Smooth muscle cell of the brain vasculature (primary cell): Measurements from ENCODE around the gene MTOR.
A peak's percentile ranks its signal among the peaks of the same experiment; 100 is the strongest.
"Not testable (repeated sequence)": the region's sequence is repeated elsewhere in the genome, so short reads cannot be mapped to it uniquely, and the experiment has no call there.

ENCODE experiments used
- DNase-seq: peaks from one replicate; pipeline ENCODE4 v3.0.0-alpha.2; 2012; ENCODE audit warnings: low read depth, low spot score

The MTOR gene

GRCh38 chr1:11262171-11263049, at the start of gene MTOR:
Gene MTOR, minus strand, starts transcription at chr1:11262551. Its CDS starts 3,142 bp downstream, at chr1:11259409.
- DNase-seq = peak; percentile 99

- no peak for DNase-seq
These were observed 47.0 kb upstream of the MTOR start for GRCh38 chr1:11309385-11309784.

DNA sequence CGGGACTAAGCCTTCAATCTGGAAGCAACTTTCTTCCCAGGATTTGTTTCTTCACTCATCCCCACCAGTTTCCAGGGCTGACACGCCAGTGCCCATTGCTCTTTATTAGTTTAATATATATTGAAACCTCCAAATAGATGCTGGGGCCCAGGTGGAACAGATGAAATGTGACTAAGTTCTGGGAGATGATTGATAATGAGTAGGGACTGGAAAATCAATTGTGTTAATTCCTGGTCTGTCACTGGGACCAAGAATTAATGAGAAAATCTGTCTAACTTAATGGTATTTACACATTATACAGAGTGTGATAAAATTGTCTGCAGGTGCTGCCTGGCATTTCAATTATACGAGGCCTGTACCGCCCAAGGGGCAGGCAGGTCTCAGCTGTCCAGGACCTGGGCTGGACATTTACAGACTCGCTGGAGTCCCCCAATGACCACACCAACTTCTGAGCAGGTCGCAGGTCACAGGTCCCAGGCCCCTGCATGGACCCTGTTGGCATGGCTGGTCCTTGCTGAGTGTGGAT, 46.4 kb upstream of the MTOR start:
- no peak for DNase-seq

GRCh38 chr1:11307852-11308251, 45.5 kb upstream of the MTOR start:
- DNase-seq = no peak

- DNase-seq = not testable (repeated sequence)
These were observed 43.2 kb upstream of the MTOR start for GRCh38 chr1:11305516-11305915.

GRCh38 chr1:11302366-11302765, 40.0 kb upstream of the MTOR start:
- DNase-seq = no peak

DNA sequence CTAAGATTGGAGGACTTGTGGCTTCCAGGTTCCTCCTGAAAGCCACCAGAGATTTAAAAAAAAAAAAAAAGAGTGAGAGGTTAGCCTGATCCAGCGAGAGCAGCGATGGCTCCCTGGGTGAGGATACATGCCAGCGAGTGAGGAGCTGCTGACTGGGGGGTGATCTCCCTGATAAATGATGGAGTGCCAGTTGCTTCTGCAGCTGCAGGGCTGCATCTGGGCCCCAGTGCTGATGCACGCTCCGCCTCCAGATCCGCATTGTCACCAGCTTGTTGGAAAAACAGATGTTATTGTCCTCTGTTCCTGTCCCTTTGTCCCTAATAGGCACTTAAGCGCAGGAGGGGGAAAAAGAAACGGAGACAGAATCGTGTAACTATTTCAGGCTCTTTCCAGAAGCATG, 39.2 kb upstream of the MTOR start:
- DNase-seq = no peak

DNA sequence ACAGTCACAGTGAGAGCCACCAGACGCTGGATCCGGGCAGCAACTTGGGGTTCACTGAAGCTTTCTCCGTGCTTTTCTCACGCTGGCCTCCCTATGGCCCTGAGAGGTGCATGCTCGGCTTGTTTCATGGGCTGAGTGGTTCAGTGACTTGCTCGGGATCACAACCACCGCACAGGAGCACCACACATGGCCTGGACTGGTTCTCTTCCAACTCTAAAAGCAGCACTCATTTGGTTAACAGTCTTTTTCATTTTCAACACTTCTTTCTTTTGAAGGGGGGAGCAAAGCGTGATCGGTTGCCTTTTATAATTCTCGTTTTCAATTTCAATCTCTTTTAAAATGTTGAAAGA, 36.8 kb upstream of the MTOR start:
- no peak for DNase-seq

DNA sequence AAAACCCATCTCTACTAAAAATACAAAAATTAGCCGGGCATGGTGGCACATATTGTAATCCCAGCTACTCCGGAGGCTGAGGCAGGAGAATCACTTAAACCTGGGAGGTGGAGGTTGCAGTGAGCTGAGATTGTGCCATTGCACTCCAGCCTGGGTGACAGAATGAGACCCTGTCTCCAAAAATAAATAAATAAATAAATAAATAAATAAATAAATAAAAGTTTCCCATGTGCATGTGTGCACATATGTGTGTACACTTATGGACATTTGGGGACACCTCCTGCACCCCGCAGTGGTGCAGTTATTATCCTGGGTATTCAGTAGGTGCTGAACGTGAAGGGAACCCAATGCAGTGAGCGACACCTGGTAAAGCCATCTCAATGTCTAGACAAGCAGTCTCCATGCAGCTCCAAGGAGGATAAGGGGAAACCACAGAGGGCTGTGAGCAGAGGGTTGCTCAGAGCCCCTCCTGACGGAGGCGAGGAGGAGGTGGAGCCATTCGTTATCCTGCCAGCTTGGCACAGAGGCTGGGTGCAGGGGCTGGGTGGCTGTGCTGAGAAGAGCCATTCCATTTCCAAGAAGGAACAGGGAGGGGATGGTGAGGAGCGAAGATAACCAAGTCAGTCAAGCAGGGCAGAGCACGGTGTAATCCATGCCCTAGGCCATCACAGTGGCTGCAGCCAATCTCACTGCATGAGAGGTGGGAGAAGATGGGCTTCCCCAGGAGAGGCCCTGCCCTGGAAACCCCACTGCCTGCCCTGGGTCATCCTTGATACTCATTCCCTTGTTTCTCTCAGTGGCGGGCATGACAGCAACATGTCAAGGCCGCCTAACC, 36.3 kb upstream of the MTOR start:
- no peak for DNase-seq

DNA sequence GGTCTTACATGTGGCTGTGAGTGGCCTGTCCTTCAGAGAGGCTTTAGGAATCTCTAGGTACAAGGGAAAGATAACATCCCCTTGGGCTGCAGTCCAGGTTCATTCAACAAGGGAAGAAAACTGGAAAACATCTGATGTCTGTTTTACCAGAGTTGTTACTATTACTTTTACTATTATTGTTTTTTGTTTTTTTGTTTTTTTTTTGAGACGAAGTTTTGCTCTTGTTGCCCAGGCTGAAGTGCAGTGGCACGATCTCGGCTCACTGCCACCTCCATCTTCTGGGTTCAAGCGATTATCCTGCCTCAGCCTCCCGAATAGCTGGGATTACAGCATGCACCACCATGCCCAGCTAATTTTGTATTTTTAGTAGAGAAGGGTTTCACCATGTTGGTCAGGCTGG, 35.4 kb upstream of the MTOR start:
- DNase-seq = not testable (repeated sequence)

DNA sequence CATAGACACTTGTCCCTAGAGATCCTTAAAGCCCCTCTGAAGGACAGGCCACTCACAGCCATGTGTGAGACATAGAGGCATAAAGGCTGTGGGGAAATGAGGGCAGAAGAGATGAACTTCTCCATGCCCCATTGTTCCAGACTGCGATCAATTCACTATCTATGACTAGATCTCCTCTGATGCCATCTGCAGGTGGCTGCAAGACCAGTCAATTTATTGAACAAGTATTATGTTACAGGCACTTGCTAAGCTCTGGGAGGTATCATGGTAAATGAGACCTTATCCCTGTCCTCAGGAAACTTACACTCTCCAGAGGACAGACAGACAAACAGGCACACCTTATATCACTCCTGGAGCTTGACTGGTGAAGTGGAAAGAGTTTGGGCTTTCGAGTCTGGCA, 33.6 kb upstream of the MTOR start:
- DNase-seq = no peak

GRCh38 chr1:11294951-11295350, 32.6 kb upstream of the MTOR start:
- no peak for DNase-seq

DNA sequence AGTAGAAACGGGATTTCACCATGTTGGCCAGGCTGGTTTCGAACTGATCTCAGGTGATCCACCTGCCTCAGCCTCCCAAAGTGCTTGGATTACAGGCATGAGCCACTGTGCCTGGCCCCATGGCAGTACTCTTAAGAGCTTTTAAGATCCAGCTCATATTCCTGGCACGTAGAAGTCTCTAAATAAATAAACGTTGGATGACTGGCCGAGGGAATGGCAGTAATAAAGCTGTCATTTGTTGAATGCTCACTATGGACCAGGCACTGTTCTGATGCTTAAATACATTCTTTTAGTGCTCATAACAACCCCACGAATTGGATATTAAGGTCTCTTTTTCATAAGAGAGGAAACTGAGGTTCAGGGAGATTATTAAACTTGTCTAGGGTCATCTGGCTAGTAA, 31.5 kb upstream of the MTOR start:
- DNase-seq = no peak

DNA sequence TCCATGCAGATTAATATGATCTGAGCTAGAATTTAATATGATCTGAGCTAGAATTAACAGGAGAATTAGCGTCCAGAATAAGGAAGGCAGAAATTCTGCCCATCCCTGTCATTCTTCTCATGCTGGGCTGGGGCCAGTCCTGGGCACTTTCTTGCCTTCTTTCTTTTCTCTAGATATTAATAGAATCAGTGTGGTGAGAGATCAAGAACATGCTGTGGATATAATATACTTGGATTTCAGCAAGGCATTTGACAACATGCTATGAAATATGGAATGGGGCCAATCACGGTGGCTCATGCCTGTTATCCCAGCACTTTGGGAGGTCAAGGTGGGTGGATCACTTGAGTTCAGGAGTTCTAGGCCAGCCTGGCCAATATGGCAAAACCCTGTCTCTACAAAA, 28.7 kb upstream of the MTOR start:
- no peak for DNase-seq

GRCh38 chr1:11289064-11289463, 26.7 kb upstream of the MTOR start:
- DNase-seq = no peak

- DNase-seq = no peak
These were observed 24.5 kb upstream of the MTOR start for GRCh38 chr1:11286735-11287410.

DNA sequence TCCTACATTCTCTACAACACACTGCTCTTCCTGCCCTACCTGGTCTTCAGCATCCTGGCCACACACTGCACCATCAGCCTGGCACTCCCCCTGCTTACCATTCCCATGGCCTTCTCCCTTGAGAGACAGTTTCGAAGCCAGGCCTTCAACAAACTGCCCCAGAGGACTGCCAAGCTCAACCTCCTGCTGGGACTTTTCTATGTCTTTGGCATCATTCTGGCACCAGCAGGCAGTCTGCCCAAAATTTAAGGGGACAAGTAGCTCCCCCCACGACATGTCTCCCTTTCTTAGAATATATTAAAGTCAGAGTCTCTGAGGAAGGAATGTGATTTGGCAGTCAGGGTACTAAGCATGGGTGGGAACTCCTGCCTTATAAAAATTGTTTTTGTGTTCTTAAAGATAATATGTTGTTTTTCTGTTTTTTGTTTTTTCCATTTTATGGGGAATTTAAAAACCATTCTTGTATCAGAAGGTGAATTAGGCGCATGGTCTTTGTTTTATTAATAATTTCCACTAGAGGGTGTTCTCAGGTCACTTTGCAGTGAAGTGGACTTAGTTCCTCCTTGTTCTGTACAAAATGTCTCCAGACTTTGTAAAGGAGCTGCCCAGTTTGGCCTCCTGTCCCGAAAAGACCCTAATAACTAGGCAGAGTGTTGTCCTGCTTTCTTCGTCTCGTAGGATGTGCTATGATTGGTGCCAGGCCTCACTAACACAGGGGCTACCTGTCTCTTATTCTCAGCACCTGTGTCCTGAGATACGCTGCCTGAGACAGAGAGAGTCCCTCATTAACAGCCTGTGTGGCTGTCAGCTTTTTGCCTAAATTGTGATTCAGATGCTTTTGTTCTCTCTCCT, 23.8 kb upstream of the MTOR start:
- DNase-seq = no peak

GRCh38 chr1:11284784-11285183, 22.4 kb upstream of the MTOR start:
- no peak for DNase-seq

DNA sequence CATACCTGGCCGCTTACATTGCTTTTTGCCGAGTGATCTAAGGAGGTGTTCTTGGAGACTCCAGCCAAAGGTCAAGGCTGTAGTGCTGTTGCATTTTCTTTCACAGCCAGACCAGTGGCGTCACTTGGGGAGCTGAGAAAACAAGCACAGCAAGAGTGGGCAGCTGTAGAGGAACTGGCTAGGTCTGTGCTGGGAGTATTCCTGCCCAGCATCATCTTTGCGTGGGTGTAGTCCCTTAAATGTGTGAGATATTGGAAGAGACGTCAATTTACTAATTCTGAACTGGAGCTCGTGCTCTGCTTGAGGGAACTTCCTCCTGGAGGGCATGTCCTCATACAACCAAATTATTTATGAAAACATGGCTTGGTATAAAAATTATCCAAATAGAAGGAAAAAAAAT, 20.8 kb upstream of the MTOR start:
- no peak for DNase-seq

DNA sequence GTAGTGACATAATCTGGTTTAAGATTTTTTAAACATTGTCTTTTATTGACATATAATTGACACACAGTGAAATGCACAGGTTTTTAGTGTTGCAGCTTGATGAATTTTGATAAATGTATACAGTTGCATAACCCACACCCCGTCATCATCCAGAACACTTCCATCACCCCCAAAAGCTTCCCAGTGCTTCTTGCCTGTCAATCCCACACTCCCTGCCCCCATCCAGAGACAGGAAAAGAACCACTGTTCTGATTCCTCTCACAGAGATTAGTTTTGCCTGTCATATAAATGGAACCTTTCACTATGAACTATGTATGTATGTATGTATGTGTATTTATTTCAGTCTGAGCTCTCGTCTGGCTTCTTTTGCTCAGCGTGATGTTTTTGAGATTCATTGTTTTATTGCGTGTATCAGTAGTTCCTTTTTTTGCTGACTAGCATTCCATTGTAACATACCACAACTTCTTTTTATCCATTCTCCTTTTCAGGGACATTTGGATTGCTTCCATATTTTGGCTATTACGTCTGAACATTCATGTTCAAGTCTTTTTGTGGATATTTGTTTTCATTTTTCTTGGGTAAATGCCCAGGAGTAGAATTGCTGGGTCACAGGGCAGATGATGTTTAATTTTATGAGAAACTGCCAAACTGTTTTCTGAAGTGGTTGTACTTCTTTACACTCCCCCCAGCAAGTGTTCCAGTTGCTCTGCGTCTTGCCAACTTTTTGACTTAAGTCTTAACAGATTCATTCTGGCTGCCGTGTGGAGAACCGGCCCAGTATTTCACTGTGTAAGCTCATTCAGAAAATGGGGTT, 19.4 kb upstream of the MTOR start:
- peak; percentile 75 for DNase-seq
